Activated naive CD8-positive, alpha-beta T cell treated with anti-CD3 and anti-CD28 coated beads, Interleukin-2, amount 50 U/mL, for 16 hours (primary cell): Measurements from ENCODE around the gene LMNB1.
"Not testable (repeated sequence)": the region's sequence is repeated elsewhere in the genome, so short reads cannot be mapped to it uniquely, and the experiment has no call there.

Experiments
- DNase-seq: peaks from one replicate; pipeline ENCODE4 v3.0.0-alpha.2; 2020; ENCODE audit warnings: low read depth, low spot score

The LMNB1 gene

GRCh38 chr5:126826619-126827215 is 49.8 kb downstream of the LMNB1 start:
- DNase-seq = no peak

GRCh38 chr5:126829098-126829497 is 52.2 kb downstream of the LMNB1 start:
- no peak for DNase-seq

GRCh38 chr5:126830061-126830460 is 53.1 kb downstream of the LMNB1 start:
- no peak for DNase-seq

GRCh38 chr5:126831156-126831555 is 54.2 kb downstream of the LMNB1 start:
- no peak for DNase-seq

GRCh38 chr5:126836778-126837177 is 59.8 kb downstream of the LMNB1 start:
- DNase-seq = no peak

- no peak for DNase-seq
These were observed 60.3 kb downstream of the LMNB1 start for GRCh38 chr5:126837242-126837641.

GRCh38 chr5:126837906-126838539 is 61.1 kb downstream of the LMNB1 start:
- no peak for DNase-seq

- DNase-seq = not testable (repeated sequence)
These were observed 62.5 kb downstream of the LMNB1 start for GRCh38 chr5:126839407-126839806.

- not testable (repeated sequence) for DNase-seq
These were observed 66.4 kb downstream of the LMNB1 start for GRCh38 chr5:126843375-126843774.

- DNase-seq = not testable (repeated sequence)
These were observed 68.6 kb downstream of the LMNB1 start for GRCh38 chr5:126845470-126846070.

GRCh38 chr5:126846344-126846743 is 69.4 kb downstream of the LMNB1 start:
- no peak for DNase-seq

- DNase-seq = no peak
These were observed 70.0 kb downstream of the LMNB1 start for GRCh38 chr5:126846744-126847455.

- no peak for DNase-seq
These were observed 70.5 kb downstream of the LMNB1 start for GRCh38 chr5:126847456-126847820.

- no peak for DNase-seq
These were observed 70.9 kb downstream of the LMNB1 start for GRCh38 chr5:126847826-126848251.

GRCh38 chr5:126848253-126848652 is 71.3 kb downstream of the LMNB1 start:
- DNase-seq = no peak

GRCh38 chr5:126849101-126849678 is 72.3 kb downstream of the LMNB1 start:
- no peak for DNase-seq

- no peak for DNase-seq
These were observed 74.6 kb downstream of the LMNB1 start for GRCh38 chr5:126851501-126852011.

GRCh38 chr5:126852091-126852571 is 75.2 kb downstream of the LMNB1 start:
- no peak for DNase-seq

- no peak for DNase-seq
These were observed 75.9 kb downstream of the LMNB1 start for GRCh38 chr5:126852841-126853271.

- not testable (repeated sequence) for DNase-seq
These were observed 76.8 kb downstream of the LMNB1 start for GRCh38 chr5:126853541-126854307.

- no peak for DNase-seq
These were observed 77.7 kb downstream of the LMNB1 start for GRCh38 chr5:126854526-126855110.
